ENCODE measurements around the gene HHIPL1.

Gene HHIPL1

DNA sequence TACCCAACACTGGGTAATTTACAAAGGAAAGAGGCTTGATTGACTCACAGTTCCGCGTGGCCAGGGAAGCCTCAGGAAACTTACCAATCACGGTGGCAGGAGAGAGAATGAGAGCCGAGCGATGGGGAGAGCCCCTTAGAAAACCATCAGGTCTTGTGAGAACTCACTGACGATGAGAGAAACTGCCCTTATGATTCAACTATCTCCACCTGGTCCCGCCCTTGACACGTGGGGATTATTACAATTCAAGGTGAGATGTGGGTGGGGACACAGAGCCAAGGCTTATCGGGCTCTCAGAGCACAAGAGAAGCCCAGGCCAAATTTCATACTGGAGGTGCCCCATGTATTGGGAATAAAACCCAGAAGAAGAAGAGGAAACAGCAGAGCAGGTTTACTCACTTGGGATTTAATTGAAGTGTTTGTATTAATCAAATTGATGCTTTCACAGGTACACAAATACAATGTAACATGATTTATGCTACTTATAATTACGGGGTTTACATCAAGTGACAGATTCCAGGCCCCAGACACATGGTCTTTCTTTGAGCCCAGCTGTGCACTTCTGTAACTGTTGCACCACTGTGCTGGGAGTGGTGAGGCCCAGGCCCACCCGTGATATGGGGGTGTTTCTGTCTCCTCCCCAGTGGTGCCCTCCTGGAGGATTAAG is 32.7 kb upstream of the HHIPL1 start:
- DNase-seq: no peak

GRCh38 chr14:99612738-99613330 is 32.1 kb upstream of the HHIPL1 start:
- no peak for DNase-seq

- DNase-seq: no peak
These were observed 29.3 kb upstream of the HHIPL1 start for GRCh38 chr14:99615497-99616157.

DNA sequence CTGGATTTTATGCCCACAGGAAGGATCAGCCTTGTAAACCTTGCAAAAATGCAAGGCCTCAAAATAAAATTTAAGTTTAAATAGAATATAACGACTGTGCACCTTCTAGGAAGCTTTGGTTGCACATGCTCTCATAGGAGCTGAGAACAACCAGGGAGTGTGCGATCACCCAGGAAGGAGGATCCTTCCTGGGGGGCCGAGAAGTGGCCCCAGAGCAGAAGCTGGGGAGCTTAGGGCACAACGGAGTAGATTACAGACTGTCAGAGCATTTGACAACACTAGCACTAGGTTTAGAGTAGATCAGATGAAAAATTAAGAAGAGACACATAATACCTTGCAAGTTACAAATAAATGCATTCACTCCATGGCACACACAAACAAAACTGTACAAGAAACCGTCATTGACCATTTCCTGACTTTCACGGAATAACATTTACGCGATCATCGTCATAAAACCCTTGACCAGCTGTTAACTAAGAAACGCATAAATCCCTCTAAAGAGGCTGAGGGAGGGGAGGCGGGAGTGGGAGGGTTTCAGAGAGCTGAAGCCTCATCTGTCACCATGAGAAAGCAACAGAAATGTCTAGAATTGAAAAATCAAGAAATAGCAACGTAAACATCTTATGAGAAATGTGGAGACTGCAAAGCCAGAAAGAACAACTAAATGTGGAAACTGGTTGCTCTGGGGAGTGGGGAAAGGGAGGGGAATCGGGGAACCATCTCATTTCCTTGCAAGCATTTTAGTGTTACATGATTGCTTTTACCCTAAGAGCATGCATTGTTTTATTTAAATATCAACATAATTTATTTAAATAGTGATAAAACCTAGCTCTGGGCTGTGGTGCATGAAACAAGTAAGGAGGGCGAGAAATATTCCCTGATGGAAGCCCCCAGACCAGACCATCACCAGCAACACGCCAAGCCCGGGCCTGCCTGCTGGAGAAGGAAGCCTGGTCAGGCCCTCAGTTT is 27.8 kb upstream of the HHIPL1 start:
- no peak for DNase-seq

- DNase-seq: no peak
These were observed 24.8 kb upstream of the HHIPL1 start for GRCh38 chr14:99619835-99620834.

GRCh38 chr14:99621948-99622347 is 23.0 kb upstream of the HHIPL1 start:
- DNase-seq: no peak

DNA sequence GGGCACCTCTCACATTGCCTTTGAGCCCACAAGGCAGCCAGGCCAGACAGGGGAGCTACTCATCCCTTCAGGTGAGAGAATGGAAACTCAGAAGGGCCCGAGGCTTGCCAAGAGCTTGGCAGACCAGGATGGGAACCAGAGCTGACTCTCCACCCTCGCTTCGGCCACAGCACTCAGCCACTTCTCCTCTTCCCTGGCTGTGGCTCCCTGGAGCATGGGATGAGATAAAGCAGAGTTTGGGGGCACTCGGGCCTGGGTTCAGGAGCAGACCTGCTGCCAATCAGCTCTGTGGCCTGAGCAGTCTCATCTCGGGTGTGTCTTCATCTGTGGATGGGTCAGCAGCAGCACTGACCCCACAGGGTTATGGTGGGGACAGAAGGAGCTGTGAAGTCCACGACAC is 20.9 kb upstream of the HHIPL1 start:
- DNase-seq: no peak

DNA sequence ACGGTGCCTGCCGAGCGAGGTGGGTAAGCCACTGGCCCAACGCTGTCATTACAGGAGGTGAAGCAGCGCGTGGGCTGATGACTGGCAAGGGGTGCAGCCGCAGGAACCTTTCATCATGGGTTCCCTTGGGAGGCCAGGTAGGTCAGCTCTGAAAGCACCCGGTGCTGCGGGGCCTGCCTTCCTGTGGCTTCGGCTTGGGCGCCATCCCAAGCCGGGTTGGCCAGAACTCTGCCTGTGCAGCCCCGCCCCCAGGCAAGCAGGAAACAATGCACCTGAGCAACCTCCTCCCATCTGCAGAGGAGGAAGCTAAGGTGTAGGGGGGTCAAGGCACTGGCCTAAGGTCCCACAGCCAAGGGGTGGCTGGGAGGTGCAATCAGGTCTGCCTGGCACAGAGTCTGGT is 20.0 kb upstream of the HHIPL1 start:
- no peak for DNase-seq

DNA sequence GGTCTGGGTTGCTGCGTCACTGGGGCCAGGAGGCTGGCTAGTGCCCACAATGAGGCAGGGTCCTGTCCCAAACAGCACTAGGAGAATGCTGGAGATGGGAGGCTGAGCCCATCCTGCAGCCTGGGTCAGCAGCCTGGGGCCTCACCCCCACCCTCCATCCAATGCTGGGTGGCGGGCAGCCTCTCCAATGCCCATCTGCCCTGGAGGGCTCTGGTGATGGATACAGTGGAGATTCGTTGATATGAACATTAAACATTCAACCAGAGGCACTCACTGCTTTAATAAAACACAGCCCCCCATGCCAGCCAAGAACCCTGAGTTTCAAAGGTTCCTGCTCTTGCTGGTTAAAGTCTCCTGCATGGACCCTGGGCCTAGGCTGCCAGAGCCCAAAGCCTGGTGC is 19.5 kb upstream of the HHIPL1 start:
- no peak for DNase-seq

GRCh38 chr14:99626041-99626648 is 18.8 kb upstream of the HHIPL1 start:
- DNase-seq: no peak

GRCh38 chr14:99627100-99627499 is 17.8 kb upstream of the HHIPL1 start:
- no peak for DNase-seq

DNA sequence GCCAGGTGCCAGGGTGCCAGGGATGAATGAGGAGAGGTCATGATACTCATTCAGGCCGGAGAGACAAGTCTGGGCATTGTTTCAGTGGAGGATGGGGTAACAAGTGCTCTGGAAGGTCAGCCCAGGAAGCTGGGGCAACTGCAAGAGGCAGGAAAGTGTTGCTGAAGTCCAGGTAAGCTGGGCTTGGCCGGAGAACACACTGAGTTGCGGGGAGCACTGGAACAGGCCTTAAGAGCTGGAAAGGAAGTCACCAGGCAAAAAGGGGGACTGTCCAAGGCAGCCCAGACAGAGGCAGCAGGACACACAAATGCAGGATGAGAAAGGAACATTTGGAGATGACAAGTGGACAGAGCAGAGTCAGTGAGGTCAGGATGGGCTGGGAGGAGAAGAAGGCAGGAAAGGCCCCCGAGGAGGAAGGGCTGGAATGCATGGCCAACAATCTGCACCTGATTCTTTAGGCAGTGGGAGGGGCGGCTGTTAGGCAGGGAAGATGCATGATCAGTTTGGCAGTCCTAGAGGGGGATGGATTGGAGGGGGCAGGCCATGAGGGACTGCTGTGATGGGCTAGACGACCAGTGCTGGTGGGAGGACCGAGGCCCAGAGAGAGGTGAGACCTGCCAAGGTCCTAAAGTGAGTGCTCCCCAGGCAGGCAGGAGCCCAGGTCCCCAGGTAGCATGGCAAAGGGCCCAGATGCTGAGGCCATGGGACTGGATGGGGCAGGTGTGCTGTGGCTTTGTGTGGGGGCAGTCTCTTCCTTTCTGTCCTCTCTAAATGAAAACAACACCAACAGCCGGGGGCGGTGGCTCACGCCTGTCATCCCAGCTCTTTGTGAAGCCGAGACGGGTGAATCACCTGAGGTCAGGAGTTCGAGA is 17.2 kb upstream of the HHIPL1 start:
- no peak for DNase-seq

DNA sequence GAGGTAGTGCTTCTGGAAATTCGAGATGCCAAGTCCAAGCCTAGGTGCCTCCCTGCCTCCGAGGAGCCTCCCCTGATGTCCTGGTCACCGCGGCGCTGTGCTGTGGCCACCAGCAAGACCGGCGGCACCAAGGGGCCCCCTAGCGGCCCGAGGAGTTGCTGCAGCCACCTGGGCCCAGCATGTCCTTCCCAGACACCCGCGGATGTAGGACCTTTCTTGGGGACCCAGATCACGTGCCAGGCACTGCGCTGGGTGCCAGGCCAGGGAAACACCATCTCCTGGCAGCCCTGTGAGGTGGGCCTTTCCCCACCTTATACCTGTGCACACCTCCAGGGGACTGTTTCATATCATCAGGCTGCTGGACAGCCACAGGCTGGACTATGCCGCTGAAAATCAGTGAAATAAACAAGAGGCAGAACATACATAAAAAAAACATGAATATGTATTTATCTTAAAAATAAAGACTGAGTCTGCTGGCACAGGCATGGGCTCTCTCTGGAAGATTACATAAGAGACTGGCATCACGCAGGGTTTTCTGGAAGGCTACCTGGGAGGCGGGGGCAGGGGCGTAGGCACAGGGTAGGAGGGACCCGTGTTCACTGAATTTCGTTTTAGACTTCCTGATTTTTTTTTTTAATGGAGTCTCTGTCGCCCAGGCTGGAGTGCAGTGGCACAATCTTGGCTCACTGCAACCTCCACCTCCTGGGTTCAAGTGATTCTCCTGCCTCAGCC is 15.9 kb upstream of the HHIPL1 start:
- peak; percentile 46 for DNase-seq

DNA sequence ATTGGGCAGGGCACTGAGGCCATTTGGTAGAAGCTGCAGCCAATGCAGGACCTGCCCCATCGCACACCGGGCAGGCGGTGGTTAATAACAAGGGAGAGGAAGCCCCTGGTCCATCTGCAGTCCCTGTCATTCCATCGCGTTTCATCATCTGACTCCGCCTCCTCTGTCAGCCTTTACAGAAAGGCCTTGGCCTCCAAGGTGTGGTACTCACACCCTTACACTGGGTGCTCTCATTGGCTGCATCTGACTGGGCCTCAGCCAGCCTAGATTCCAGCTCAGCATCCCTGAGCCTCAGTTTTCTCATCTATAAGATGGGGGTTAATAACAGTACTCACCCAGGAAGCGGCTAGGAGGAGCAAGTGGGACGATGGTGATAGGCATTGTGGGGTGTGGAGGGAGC is 14.7 kb upstream of the HHIPL1 start:
- DNase-seq: no peak

- no peak for DNase-seq
These were observed 12.4 kb upstream of the HHIPL1 start for GRCh38 chr14:99632410-99633035.

DNA sequence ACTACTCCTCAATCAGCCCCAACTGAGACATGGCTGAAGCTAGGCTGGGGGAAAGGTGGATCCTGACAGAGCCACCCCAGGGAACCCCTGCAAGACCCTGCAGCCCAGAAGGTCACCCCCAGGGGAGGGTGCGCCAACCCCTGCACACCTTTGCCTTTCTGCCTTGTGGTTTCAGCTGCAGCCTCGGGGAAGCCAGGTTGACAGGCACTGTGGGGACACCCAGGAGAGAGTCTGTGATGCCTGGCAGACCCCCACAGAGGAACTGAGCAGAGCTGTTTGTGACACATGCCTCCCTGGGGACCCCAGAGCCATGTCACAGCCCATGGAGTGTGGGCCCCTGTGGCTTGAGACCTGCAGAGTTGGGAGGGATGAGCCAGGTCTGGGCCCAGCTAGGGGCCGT is 11.8 kb upstream of the HHIPL1 start:
- no peak for DNase-seq

DNA sequence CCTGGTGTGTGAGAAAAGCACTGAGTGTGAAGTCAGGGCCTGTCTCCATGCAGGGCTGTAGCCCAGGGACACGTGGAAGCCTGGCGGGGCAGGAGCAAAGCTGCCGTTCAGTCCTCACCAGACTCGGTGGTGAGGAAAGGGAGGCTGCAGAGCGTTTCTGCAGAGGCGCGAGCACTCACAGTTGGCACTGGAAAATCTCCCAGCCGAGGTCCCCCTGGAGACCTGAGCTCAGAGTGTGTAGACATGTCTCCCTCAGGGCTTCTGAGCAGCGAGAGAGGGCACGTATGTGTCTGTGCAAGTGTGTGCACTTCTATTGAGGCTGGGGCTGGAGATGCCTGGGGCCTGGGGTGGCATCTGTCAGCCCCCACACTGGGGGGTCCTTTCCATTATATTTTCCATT is 11.0 kb upstream of the HHIPL1 start:
- no peak for DNase-seq

DNA sequence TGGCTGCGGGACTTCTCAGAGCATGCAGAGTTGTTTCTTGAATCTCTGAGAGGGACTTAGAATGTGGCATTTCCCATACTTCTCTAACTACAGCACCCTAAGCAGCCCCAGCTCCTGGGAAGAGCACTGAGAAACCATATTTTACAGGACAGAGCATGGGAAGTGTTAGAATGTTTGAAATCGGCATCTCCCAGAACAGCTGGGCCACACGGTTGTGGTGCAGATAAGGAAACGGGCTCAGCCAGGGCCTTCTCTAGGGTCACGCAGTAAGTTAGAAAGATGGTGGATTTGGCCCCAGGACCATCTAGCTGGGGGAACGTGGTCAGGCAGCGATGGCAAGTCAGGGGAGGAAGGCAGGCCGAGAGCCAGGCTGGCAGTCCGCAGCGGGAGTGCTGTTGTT is 10.5 kb upstream of the HHIPL1 start:
- no peak for DNase-seq

- DNase-seq: no peak
These were observed 9.8 kb upstream of the HHIPL1 start for GRCh38 chr14:99635116-99635515.

All from T-helper 9 cell (primary cell).